IMR-90 (cell line): ENCODE measurements around the gene LPO. TPM values are rescaled to one million over a fixed set of nuclear protein-coding genes. Genes with fewer than 3 reads are reported as not detected.

ENCODE experiments used
- ATAC-seq: fragments of 200-7000 bp; cut with Tn5 transposase; 2 replicates; pipeline ENCODE4 v1.9.1; 2020; ENCODE audit warnings: low read depth, mild to moderate bottlenecking, moderate library complexity
- BruUV-seq: library from RNA; stranded (reverse); fragments of 400-500 nt; replicated peaks from 2 replicates; lab custom pipeline; 2021; lab: Mats Ljungman, UMichigan
- CTCF ChIA-PET: fragments of 300-600 bp; formaldehyde crosslinking; extraction: SDS; loops from one replicate; lab custom pipeline; 2021; ENCODE audit warnings: antibody characterized with exemption; lab: Yijun Ruan, JAX
- POLR2A ChIA-PET: fragments of 300-600 bp; sonication (Branson Sonifier 250); formaldehyde crosslinking; loops from one replicate; lab custom pipeline; 2022; ENCODE audit warnings: antibody characterized with exemption; ENCODE audit not compliant: unreplicated experiment; lab: Charles Lee
- DNase-seq: peaks from one replicate; pipeline ENCODE4 v3.0.0; 2013
- H2AFZ ChIP-seq: replicated peaks from 2 replicates; pipeline ENCODE3; 2013; ENCODE audit warnings: low read length, mild to moderate bottlenecking; ENCODE audit not compliant: poor library complexity
- H2AK5ac ChIP-seq: 2 replicates; pipeline ENCODE4 v1.6.1; 2013; ENCODE audit warnings: low read depth, low read length, inconsistent platforms
- H2AK9ac ChIP-seq: replicated peaks from 2 replicates; pipeline ENCODE3; 2013; ENCODE audit warnings: mild to moderate bottlenecking, low read depth, low read length, moderate library complexity; ENCODE audit not compliant: poor library complexity
- H2BK120ac ChIP-seq: 2 replicates; pipeline ENCODE4 v1.6.1; 2013; ENCODE audit warnings: low read depth, low read length, inconsistent platforms
- H2BK15ac ChIP-seq: 3 replicates; pipeline ENCODE4 v1.6.1; 2013; ENCODE audit warnings: low read depth, low read length, inconsistent platforms
- H2BK20ac ChIP-seq: 2 replicates; pipeline ENCODE4 v1.6.1; 2013; ENCODE audit warnings: low read depth, mild to moderate bottlenecking, inconsistent platforms, low read length, moderate library complexity
- H2BK5ac ChIP-seq: 2 replicates; pipeline ENCODE4 v1.6.1; 2013; ENCODE audit warnings: mild to moderate bottlenecking, low read depth, low read length, inconsistent platforms; ENCODE audit not compliant: poor library complexity, severe bottlenecking
- H3K14ac ChIP-seq: replicated peaks from 2 replicates; pipeline ENCODE4 v1.6.1; 2013; ENCODE audit warnings: low read depth, low read length, inconsistent platforms
- H3K18ac ChIP-seq: 2 replicates; pipeline ENCODE4 v1.6.1; 2013; ENCODE audit warnings: low read depth, low read length, control low read depth
- H3K23ac ChIP-seq: 2 replicates; pipeline ENCODE4 v1.6.1; 2013; ENCODE audit warnings: low read depth, low read length, inconsistent platforms
- H3K27ac ChIP-seq: 2 replicates; pipeline ENCODE4 v1.5.1; 2013; ENCODE audit warnings: mild to moderate bottlenecking, control low read depth, low read length; ENCODE audit not compliant: insufficient read depth
- H3K27me3 ChIP-seq: 2 replicates; pipeline ENCODE4 v1.6.1; 2013; ENCODE audit warnings: low read length; ENCODE audit not compliant: control insufficient read depth, insufficient read depth
- H3K36me3 ChIP-seq: 2 replicates; pipeline ENCODE4 v1.6.1; 2013; ENCODE audit warnings: low read length, mixed read lengths; ENCODE audit not compliant: control insufficient read depth, insufficient read depth
- H3K4ac ChIP-seq: 2 replicates; pipeline ENCODE4 v1.6.1; 2013; ENCODE audit warnings: low read depth, low read length, inconsistent platforms
- H3K4me1 ChIP-seq: 2 replicates; pipeline ENCODE4 v1.6.1; 2013; ENCODE audit warnings: low read length, mixed read lengths; ENCODE audit not compliant: control insufficient read depth, insufficient read depth
- H3K4me2 ChIP-seq: 2 replicates; pipeline ENCODE4 v1.6.1; 2013; ENCODE audit warnings: low read depth, mild to moderate bottlenecking, control low read depth, low read length, moderate library complexity
- H3K4me3 ChIP-seq: 2 replicates; pipeline ENCODE4 v1.5.1; 2013; ENCODE audit warnings: low read depth, mild to moderate bottlenecking, control low read depth, low read length, moderate library complexity; ENCODE audit not compliant: insufficient read depth
- H3K56ac ChIP-seq: 2 replicates; pipeline ENCODE4 v1.6.1; 2013; ENCODE audit warnings: low read length, inconsistent platforms; ENCODE audit not compliant: insufficient read depth; ENCODE audit errors: extremely low read depth
- H3K79me1 ChIP-seq, 2 experiments: 2 replicates each; pipeline ENCODE4 v1.6.1; 2013; ENCODE audit warnings: low read length in 2 of 2, inconsistent platforms in 1 of 2, low read depth in 1 of 2
- H3K9ac ChIP-seq: 2 replicates; pipeline ENCODE4 v1.6.1; 2013; ENCODE audit warnings: low read depth, low read length, control low read depth
- H3K9me1 ChIP-seq: 2 replicates; pipeline ENCODE4 v1.6.1; 2013; ENCODE audit warnings: low read length, inconsistent platforms; ENCODE audit not compliant: insufficient read depth
- H3K9me3 ChIP-seq: 2 replicates; pipeline ENCODE4 v1.6.1; 2013; ENCODE audit warnings: low read length; ENCODE audit not compliant: control insufficient read depth, insufficient read depth
- H4K20me1 ChIP-seq: 2 replicates; pipeline ENCODE4 v1.6.1; 2013; ENCODE audit warnings: low read length, inconsistent platforms; ENCODE audit not compliant: insufficient read depth
- H4K5ac ChIP-seq: 2 replicates; pipeline ENCODE4 v1.6.1; 2013; ENCODE audit warnings: mild to moderate bottlenecking, low read depth, low read length, control low read depth
- H4K8ac ChIP-seq, 2 experiments: 2 replicates each; pipeline ENCODE4 v1.6.1; 2013; ENCODE audit warnings: low read depth in 2 of 2, low read length in 2 of 2, control low read depth in 1 of 2, inconsistent platforms in 1 of 2
- H4K91ac ChIP-seq: 2 replicates; pipeline ENCODE4 v1.6.1; 2013; ENCODE audit warnings: low read depth, low read length, inconsistent platforms; ENCODE audit not compliant: insufficient read depth
- CEBPB ChIP-seq: IDR thresholded peaks from 2 replicates; pipeline ENCODE4 v1.6.1; 2012; ENCODE audit warnings: low read depth, low read length, improper control_type of control experiment
- MAFK ChIP-seq: IDR thresholded peaks from 2 replicates; pipeline ENCODE4 v1.6.1; 2012; ENCODE audit warnings: low read depth, low read length, improper control_type of control experiment
- MXI1 ChIP-seq: IDR thresholded peaks from 2 replicates; pipeline ENCODE4 v1.6.1; 2012; ENCODE audit warnings: low read depth, mild to moderate bottlenecking, low read length, moderate library complexity, borderline replicate concordance
- NFE2L2 ChIP-seq: fragments of 150-350 bp; IDR thresholded peaks from 2 replicates; pipeline ENCODE4 v1.6.1; 2016; ENCODE audit warnings: low read depth, mild to moderate bottlenecking, low read length
- POLR2A ChIP-seq: IDR thresholded peaks from 2 replicates; pipeline ENCODE4 v1.6.1; 2012; ENCODE audit warnings: mild to moderate bottlenecking, low read depth, low read length
- RFX5 ChIP-seq: IDR thresholded peaks from 2 replicates; pipeline ENCODE4 v1.8.0; 2012; ENCODE audit warnings: low read depth, mild to moderate bottlenecking, low read length, moderate library complexity
- WGBS, 2 experiments: methylation state at CpG; one replicate each; pipeline versions ENCODE4 v1.1.5 to v1.1.7; 2013; ENCODE audit warnings: missing lambda C conversion rate in 2 of 2; ENCODE audit not compliant: insufficient read length in 1 of 2; ENCODE audit errors: extremely low coverage in 2 of 2; 5-methylcytosine and 5-hydroxymethylcytosine counted together
- dilution Hi-C: fragments of 300-500 bp; cut with HindIII; formaldehyde crosslinking; loops from one replicate; pipeline ENCODE4 v1.14.3; 2018; ENCODE audit warnings: low sequenced_read_pairs; ENCODE audit not compliant: unreplicated experiment
- in situ Hi-C: fragments of 300-500 bp; cut with MboI; formaldehyde crosslinking; loops from 3 replicates; pipeline ENCODE4 v1.14.3; 2019; ENCODE audit warnings: low sequenced_read_pairs, inconsistent platforms, mixed read lengths
- intact Hi-C: fragments of 100-400 bp; cut with micrococcal nuclease; formaldehyde crosslinking; loops from 2 replicates; pipeline ENCODE4 v1.10.0; 2022
- polyA plus RNA-seq, 3 experiments: library from polyadenylated mRNA; depleted of rRNA; stranded (reverse); fragments of >200 nt; gene quantifications; 2 replicates each; pipeline ENCODE4 v1.2.3, GENCODE V29; 2012; ENCODE audit warnings: low replicate concordance in 1 of 3
- total RNA-seq: library from RNA; depleted of rRNA; stranded (reverse); fragments of >200 nt; gene quantifications from 2 replicates; pipeline ENCODE4 v1.2.3, GENCODE V29; 2012

Gene LPO
- total and polyA plus RNA-seq, 2 of the 4 experiments (the other 2 are of a cell fraction), result not detected

DNA sequence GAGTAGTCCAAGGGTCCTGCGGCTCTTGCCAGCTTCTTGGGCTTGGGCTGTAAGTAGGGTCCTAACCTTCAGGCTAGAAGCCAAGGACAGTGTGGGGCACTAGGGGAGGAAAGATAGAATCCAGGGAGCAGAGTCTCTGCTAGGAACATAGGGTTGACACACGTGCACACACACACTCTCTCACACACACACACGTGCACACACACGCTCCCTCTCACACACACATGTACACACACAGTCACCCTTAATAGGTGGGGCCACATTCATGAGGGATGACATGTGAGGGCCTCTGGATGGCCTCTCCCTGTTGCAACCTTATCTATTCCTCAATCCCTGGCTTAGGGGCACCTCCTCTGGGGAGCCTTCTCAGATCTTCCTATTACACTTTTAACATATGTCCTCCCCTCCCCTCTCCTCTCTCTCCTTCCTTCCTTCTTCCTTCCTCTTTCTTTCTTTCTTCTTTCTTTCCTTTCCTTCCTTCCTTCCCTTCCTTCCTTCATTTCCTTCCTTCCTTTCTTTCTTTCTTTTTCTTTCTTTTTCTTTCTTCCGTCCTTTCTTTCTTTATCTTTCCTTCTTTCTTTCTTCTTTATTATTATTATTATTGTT is 42.8 kb upstream of the LPO start:
- Histone ChIP-seq H3K27me3 (peaks cover 16% of the 10 kb centered on the region), H3K27ac (no peak overlapping the region), H2AK5ac (no peak overlapping the region), H4K8ac (no peak overlapping the region), H3K79me1 (no peaks in the 10 kb centered on the region), H3K4me2 (no peak overlapping the region), H3K4ac (no peak overlapping the region), H3K4me3 (no peak overlapping the region), H3K9me3 (no peaks in the 10 kb centered on the region), H3K18ac (no peak overlapping the region), H4K5ac (no peak overlapping the region), H4K91ac (no peak overlapping the region), H3K56ac (no peak overlapping the region), H3K9ac (no peak overlapping the region), H3K23ac (no peak overlapping the region), H3K4me1 (no peaks in the 10 kb centered on the region), H3K9me1 (no peaks in the 10 kb centered on the region), H2BK20ac (no peak overlapping the region), H3K36me3 (no peaks in the 10 kb centered on the region), H2BK15ac (no peak overlapping the region), H3K14ac (no peak overlapping the region), H2AFZ (no peak overlapping the region), H4K20me1 (no peaks in the 10 kb centered on the region), H2BK5ac (no peak overlapping the region), H2BK120ac (no peak overlapping the region), H2AK9ac (no peak overlapping the region)
- dilution Hi-C loops (no loop called here), in situ Hi-C loops (no loop called here), intact Hi-C loops (no loop called here)
- DNase-seq (no peak), ATAC-seq (no peak)
- ChIA-PET CTCF (no interaction called here), POLR2A (no interaction called here)
- TF ChIP-seq POLR2A (no peak), MAFK (no peak), CEBPB (no peak), NFE2L2 (no peak), MXI1 (no peak), RFX5 (no peak)
- BruUV-seq, result no TSS peak
- WGBS, 2 experiments, result 100% methylated on average over 1 of the region's 5 CpGs; no CpG with 5 or more reads in 1 of the 2 experiments
